HEK293 (cell line): Measurements from ENCODE around the gene FBH1.

Experiments
- CTCF ChIA-PET: fragments of 350-600 bp; formaldehyde crosslinking; extraction: SDS; loops from one replicate; lab custom pipeline; 2021; ENCODE audit warnings: antibody characterized with exemption; lab: Yijun Ruan, JAX
- POLR2A ChIA-PET: fragments of 300-600 bp; formaldehyde crosslinking; extraction: SDS; loops from one replicate; lab custom pipeline; 2020; ENCODE audit warnings: antibody characterized with exemption, inconsistent platforms; lab: Yijun Ruan, JAX
- H3K27ac ChIP-seq: fragments of 200-500 bp; sonication (Bioruptor generic); 2 replicates; pipeline ENCODE4 v1.5.1; 2014; ENCODE audit warnings: low read depth, low read length, control low read depth, inconsistent platforms; ENCODE audit errors: extremely low read depth
- H3K36me3 ChIP-seq, 2 experiments: fragments of 200-500 bp in 1 of 2; sonication (Bioruptor generic) in 1 of 2; 1 replicate in 1 of 2; 2 replicates in 1 of 2; pipeline ENCODE4 v1.5.1; 2014 to 2017; ENCODE audit warnings: inconsistent platforms in 2 of 2, low read length in 2 of 2; ENCODE audit not compliant: control insufficient read depth in 2 of 2, insufficient read depth in 1 of 2
- H3K4me1 ChIP-seq: fragments of 200-500 bp; sonication (Bioruptor generic); 2 replicates; pipeline ENCODE4 v1.5.1; 2014; ENCODE audit warnings: mild to moderate bottlenecking, low read length, inconsistent platforms; ENCODE audit not compliant: control insufficient read depth, insufficient read depth
- H3K4me3 ChIP-seq: 2 replicates; pipeline ENCODE4 v1.5.1; 2011; ENCODE audit warnings: low read depth, mild to moderate bottlenecking, control low read depth, low read length, moderate library complexity
- H3K9me3 ChIP-seq: fragments of 200-500 bp; sonication (Bioruptor generic); 2 replicates; pipeline ENCODE4 v1.5.1; 2014; ENCODE audit warnings: low read depth, low read length, inconsistent platforms; ENCODE audit not compliant: control insufficient read depth, insufficient read depth
- HOXA7 ChIP-seq: sonication (generic); formaldehyde crosslinking; IDR thresholded peaks from 2 replicates; pipeline ENCODE4 v1.8.1; 2022; ENCODE audit warnings: missing genetic modification reagents, borderline replicate concordance
- PRDM6 ChIP-seq: fragments of 450-650 bp; formaldehyde crosslinking; IDR thresholded peaks from 2 replicates; pipeline ENCODE4 v1.5.1; 2017; ENCODE audit warnings: missing biosample characterization, missing genetic modification characterization
- REPIN1 ChIP-seq: fragments of 450-650 bp; formaldehyde crosslinking; IDR thresholded peaks from 2 replicates; pipeline ENCODE4 v1.5.1; 2017; ENCODE audit warnings: missing biosample characterization, missing genetic modification characterization, low read depth
- SETDB1 ChIP-seq: IDR thresholded peaks from one replicate; pipeline ENCODE4 v1.6.1; 2017; ENCODE audit warnings: mild to moderate bottlenecking, low read length, moderate library complexity, mixed read lengths; ENCODE audit not compliant: insufficient read length
- SP2 ChIP-seq: fragments of 450-650 bp; formaldehyde crosslinking; IDR thresholded peaks from 2 replicates; pipeline ENCODE4 v1.5.1; 2016; ENCODE audit warnings: missing biosample characterization, missing genetic modification characterization
- SP3 ChIP-seq: fragments of 450-650 bp; formaldehyde crosslinking; IDR thresholded peaks from 2 replicates; pipeline ENCODE4 v1.5.1; 2016; ENCODE audit warnings: missing biosample characterization, missing genetic modification characterization
- TRIM28 ChIP-seq: IDR thresholded peaks from 2 replicates; pipeline ENCODE4 v1.6.1; 2011; ENCODE audit warnings: low read length, control low read depth, borderline replicate concordance
- ZBTB11 ChIP-seq: fragments of 450-650 bp; formaldehyde crosslinking; conservative IDR thresholded peaks from 2 replicates; pipeline ENCODE4 v1.5.1; 2016; ENCODE audit warnings: low read depth, missing biosample characterization, missing genetic modification characterization
- ZFP41 ChIP-seq: fragments of 450-650 bp; formaldehyde crosslinking; IDR thresholded peaks from 2 replicates; pipeline ENCODE4 v1.5.1; 2016; ENCODE audit warnings: missing biosample characterization, missing genetic modification characterization, borderline replicate concordance
- ZFP69B ChIP-seq: fragments of 450-650 bp; formaldehyde crosslinking; IDR thresholded peaks from 2 replicates; pipeline ENCODE4 v1.5.1; 2016; ENCODE audit warnings: missing biosample characterization, missing genetic modification characterization
- ZNF114 ChIP-seq: fragments of 450-650 bp; formaldehyde crosslinking; IDR thresholded peaks from 2 replicates; pipeline ENCODE4 v1.5.0; 2017; ENCODE audit warnings: missing biosample characterization, missing genetic modification characterization
- ZNF132 ChIP-seq: fragments of 450-650 bp; formaldehyde crosslinking; IDR thresholded peaks from 2 replicates; pipeline ENCODE4 v1.5.1; 2017; ENCODE audit warnings: missing biosample characterization, missing genetic modification characterization, borderline replicate concordance
- ZNF138 ChIP-seq: fragments of 450-650 bp; formaldehyde crosslinking; IDR thresholded peaks from 2 replicates; pipeline ENCODE4 v1.5.1; 2016; ENCODE audit warnings: missing biosample characterization, missing genetic modification characterization, borderline replicate concordance
- ZNF155 ChIP-seq: fragments of 450-650 bp; formaldehyde crosslinking; IDR thresholded peaks from 2 replicates; pipeline ENCODE4 v1.5.1; 2016; ENCODE audit warnings: missing biosample characterization, missing genetic modification characterization
- ZNF157 ChIP-seq: fragments of 450-650 bp; formaldehyde crosslinking; IDR thresholded peaks from 2 replicates; pipeline ENCODE4 v1.5.1; 2016; ENCODE audit warnings: missing biosample characterization, missing genetic modification characterization
- ZNF169 ChIP-seq: fragments of 450-650 bp; formaldehyde crosslinking; IDR thresholded peaks from 2 replicates; pipeline ENCODE4 v1.5.1; 2016; ENCODE audit warnings: missing biosample characterization, missing genetic modification characterization
- ZNF398 ChIP-seq: fragments of 450-650 bp; formaldehyde crosslinking; IDR thresholded peaks from 2 replicates; pipeline ENCODE4 v1.5.1; 2017; ENCODE audit warnings: missing biosample characterization, missing genetic modification characterization
- ZNF404 ChIP-seq: fragments of 450-650 bp; formaldehyde crosslinking; IDR thresholded peaks from 2 replicates; pipeline ENCODE4 v1.5.1; 2017; ENCODE audit warnings: missing biosample characterization, missing genetic modification characterization
- ZNF423 ChIP-seq: fragments of 450-650 bp; formaldehyde crosslinking; IDR thresholded peaks from 2 replicates; pipeline ENCODE4 v1.5.1; 2016; ENCODE audit warnings: missing biosample characterization, missing genetic modification characterization
- ZNF530 ChIP-seq: fragments of 450-650 bp; formaldehyde crosslinking; IDR thresholded peaks from 2 replicates; pipeline ENCODE4 v1.5.1; 2016; ENCODE audit warnings: low read depth, missing biosample characterization, missing genetic modification characterization
- ZNF561 ChIP-seq: fragments of 450-650 bp; IDR thresholded peaks from 2 replicates; pipeline ENCODE4 v1.5.1; 2018; ENCODE audit warnings: missing biosample characterization, missing genetic modification characterization, borderline replicate concordance
- ZNF791 ChIP-seq: fragments of 450-650 bp; formaldehyde crosslinking; IDR thresholded peaks from 2 replicates; pipeline ENCODE4 v1.5.1; 2016; ENCODE audit warnings: missing biosample characterization, missing genetic modification characterization
- ZSCAN5A ChIP-seq: fragments of 450-650 bp; formaldehyde crosslinking; IDR thresholded peaks from 2 replicates; pipeline ENCODE4 v1.5.1; 2016; ENCODE audit warnings: missing biosample characterization, missing genetic modification characterization

Gene FBH1

GRCh38 chr10:5855979-5856700, 33.9 kb upstream of the FBH1 start:
- H3K4me1 ChIP-seq = no peaks in the 10 kb centered on the region; the same call in 1 of the 2 replicates
- no peak for TF ChIP-seq ZFP69B (tag by site-specific recombination)
- no peak for TF ChIP-seq HOXA7 (CRISPR knock-in tag)
- TF ChIP-seq ZNF404 (tag by site-specific recombination) = no peak
- no peak for TF ChIP-seq ZNF138
- no peak for TF ChIP-seq REPIN1 (tag by site-specific recombination)
- TF ChIP-seq TRIM28 = no peak
- TF ChIP-seq PRDM6 (tag by site-specific recombination) = no peak
- no peak for TF ChIP-seq SP3 (tag by site-specific recombination)
- no peak for TF ChIP-seq ZFP41 (tag by site-specific recombination)
- TF ChIP-seq ZNF791 (tag by site-specific recombination) = no peak
- no peak for TF ChIP-seq ZNF530 (tag by site-specific recombination)
- TF ChIP-seq ZNF132 (tag by site-specific recombination) = no peak
- no peak for TF ChIP-seq SETDB1
- TF ChIP-seq ZNF561 (tag by site-specific recombination) = no peak
- no peak overlapping the region for H3K4me3 ChIP-seq
- no peak overlapping the region for H3K27ac ChIP-seq
- H3K9me3 ChIP-seq = no peaks in the 10 kb centered on the region
- ChIA-PET POLR2A (interaction anchor here (1.6 kb wide), 1 partner anchor 33 kb away, joined by 5 read pairs; the partner anchor contains the start of genes ANKRD16 and FBH1), CTCF (interaction anchor here (0.6 kb wide), 1 partner anchor 1023 kb away, joined by 3 read pairs; no protein-coding TSS in a partner anchor)
- no peaks in the 10 kb centered on the region for H3K36me3 ChIP-seq

- Histone ChIP-seq H3K4me3 (no peak overlapping the region), H3K36me3 (no peaks in the 10 kb centered on the region), H3K27ac (no peak overlapping the region), H3K9me3 (no peaks in the 10 kb centered on the region), H3K4me1 (no peaks in the 10 kb centered on the region; the same call in 1 of the 2 replicates)
- TF ChIP-seq ZNF423 (tag by site-specific recombination) = no peak
- no peak for TF ChIP-seq SP2 (tag by site-specific recombination)
- no peak for TF ChIP-seq ZNF114 (tag by site-specific recombination)
- TF ChIP-seq ZNF169 (tag by site-specific recombination) = no peak
- POLR2A ChIA-PET = interaction anchor here (1.6 kb wide), 1 partner anchor 33 kb away, joined by 5 read pairs; the partner anchor contains the start of genes ANKRD16 and FBH1
- CTCF ChIA-PET = no interaction called here
These were observed 33.4 kb upstream of the FBH1 start for GRCh38 chr10:5856701-5857004.

- Histone ChIP-seq H3K36me3 (peaks cover 3 to 7% of the 10 kb centered on the region in 2 experiments; a peak in 2 of 3 replicates), H3K27ac (no peak overlapping the region), H3K9me3 (no peaks in the 10 kb centered on the region), H3K4me3 (no peak overlapping the region), H3K4me1 (no peaks in the 10 kb centered on the region; the same call in 1 of the 2 replicates)
- ChIA-PET CTCF (interaction anchor here (0.5 to 1.6 kb wide), 3 partner anchors 14 to 247 kb away, joined by 3 to 9 read pairs (median 3); no protein-coding TSS in a partner anchor), POLR2A (interaction anchor here (1.3 kb wide), 1 partner anchor 31 kb away, joined by 5 read pairs; the partner anchor contains the start of genes ANKRD16 and FBH1)
- TF ChIP-seq ZSCAN5A (no peak), ZNF155 (tag by site-specific recombination) (no peak), ZBTB11 (tag by site-specific recombination) (no peak), ZNF398 (tag by site-specific recombination) (no peak), ZNF157 (tag by site-specific recombination) (no peak)
These were observed 31.2 kb upstream of the FBH1 start for GRCh38 chr10:5858811-5859210.
